ENCODE measurements around the gene NUTM2F. TPM values are rescaled to one million over a fixed set of nuclear protein-coding genes. Genes with fewer than 3 reads are reported as not detected.

NUTM2F gene
- total RNA-seq, 2 experiments from 2014 or later = not detected

Other genes starting within 250 kb of the NUTM2F start
- 1 to 10 TPM; 5.5 to 5.7 TPM for gene PTPDC1, start 244.2 kb downstream of the NUTM2F start, total RNA-seq
- gene ZNF169, start 69.3 kb downstream of the NUTM2F start, total RNA-seq = 1 to 10 TPM; 5.8 to 8.0 TPM
- not detected for gene PCAT7, start 226.4 kb upstream of the NUTM2F start, total RNA-seq